CD4-positive, alpha-beta T cell treated with Interleukin-17A for 4 hours (primary cell): ENCODE data around the gene SYNPR.
"Not testable (repeated sequence)": the region's sequence is repeated elsewhere in the genome, so short reads cannot be mapped to it uniquely, and the experiment has no call there.

Experiments
- DNase-seq: peaks from one replicate; pipeline ENCODE4 v3.0.0-alpha.2; 2020; ENCODE audit warnings: mixed read lengths

Gene SYNPR

GRCh38 chr3:63278171-63279004, at the start of gene SYNPR:
TSS of gene SYNPR (plus strand) at chr3:63278308.
- no peak for DNase-seq

GRCh38 chr3:63228677-63229076, 49.4 kb upstream of the SYNPR start:
- DNase-seq: no peak

- DNase-seq: no peak
Observed at GRCh38 chr3:63230146-63230545, 48.0 kb upstream of the SYNPR start.

GRCh38 chr3:63231643-63232042, 46.5 kb upstream of the SYNPR start:
- DNase-seq: no peak

- DNase-seq: no peak
Observed at GRCh38 chr3:63232764-63233396, 45.2 kb upstream of the SYNPR start.

- DNase-seq: no peak
Observed at GRCh38 chr3:63240381-63240902, 37.7 kb upstream of the SYNPR start.

- DNase-seq: no peak
Observed at GRCh38 chr3:63242124-63242523, 36.0 kb upstream of the SYNPR start.

- no peak for DNase-seq
Observed at GRCh38 chr3:63244486-63244885, 33.6 kb upstream of the SYNPR start.

GRCh38 chr3:63245726-63246241, 32.3 kb upstream of the SYNPR start:
- no peak for DNase-seq

- DNase-seq: no peak
Observed at GRCh38 chr3:63248015-63248414, 30.1 kb upstream of the SYNPR start.

- DNase-seq: no peak
Observed at GRCh38 chr3:63251499-63251898, 26.6 kb upstream of the SYNPR start.

GRCh38 chr3:63255819-63256218, 22.3 kb upstream of the SYNPR start:
- not testable (repeated sequence) for DNase-seq

- DNase-seq: no peak
Observed at GRCh38 chr3:63264716-63265115, 13.4 kb upstream of the SYNPR start.

- no peak for DNase-seq
Observed at GRCh38 chr3:63274359-63274758, 3.7 kb upstream of the SYNPR start.

GRCh38 chr3:63279005-63279841, 1.1 kb downstream of the SYNPR start:
- DNase-seq: no peak

- no peak for DNase-seq
Observed at GRCh38 chr3:63287610-63288009, 9.5 kb downstream of the SYNPR start.

GRCh38 chr3:63290686-63291085, 12.6 kb downstream of the SYNPR start:
- no peak for DNase-seq

- DNase-seq: no peak
Observed at GRCh38 chr3:63294332-63294731, 16.2 kb downstream of the SYNPR start.

- no peak for DNase-seq
Observed at GRCh38 chr3:63295356-63295755, 17.2 kb downstream of the SYNPR start.

- DNase-seq: no peak
Observed at GRCh38 chr3:63295806-63296205, 17.7 kb downstream of the SYNPR start.

GRCh38 chr3:63296249-63296648, 18.1 kb downstream of the SYNPR start:
- no peak for DNase-seq

- DNase-seq: no peak
Observed at GRCh38 chr3:63303238-63303637, 25.1 kb downstream of the SYNPR start.

GRCh38 chr3:63304421-63304820, 26.3 kb downstream of the SYNPR start:
- no peak for DNase-seq
